Erythroblast (primary cell): ENCODE results near the gene APAF1.

Experiments
- GATA1 ChIP-seq: IDR thresholded peaks from 2 replicates; pipeline ENCODE4 v1.6.1; 2011; ENCODE audit warnings: low read depth, mild to moderate bottlenecking, control low read depth, low read length, moderate library complexity
- POLR2A ChIP-seq: IDR thresholded peaks from 2 replicates; pipeline ENCODE4 v1.6.1; 2011; ENCODE audit warnings: mild to moderate bottlenecking, low read length

DNA sequence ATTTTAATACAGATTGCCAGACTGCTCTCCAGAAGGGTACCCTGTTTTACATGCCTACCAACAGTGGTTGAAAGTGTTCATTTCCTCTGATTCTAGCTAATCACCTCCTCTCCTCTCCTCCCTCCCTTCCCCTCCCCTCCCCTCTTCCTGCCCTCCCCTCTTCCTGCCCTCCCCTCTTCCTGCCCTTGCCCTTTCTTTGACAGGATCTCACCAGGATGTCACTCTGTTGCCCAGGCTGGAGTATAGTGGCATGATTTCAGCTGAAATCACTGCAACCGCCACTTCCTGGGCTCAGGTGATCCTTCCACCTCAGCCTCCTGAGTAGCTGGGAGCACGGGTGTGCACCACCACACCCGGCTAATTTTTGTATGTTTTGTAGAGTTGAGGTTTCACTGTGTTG lies 24.7 kb downstream of the APAF1 start:
- TF ChIP-seq POLR2A = no peak
- no peak for TF ChIP-seq GATA1
